ENCODE measurements around the gene TNNC1. TPM values are rescaled to one million over a fixed set of nuclear protein-coding genes. Genes with fewer than 3 reads are reported as not detected.

Gene TNNC1
- total and polyA plus RNA-seq, 2 of the 13 experiments (the other 11 are each of a cell fraction or from before 2014, with no cell fraction given), result 11.8 to 36.4 TPM

- FAIRE-seq (no peak), ATAC-seq (no peak), DNase-seq (ENCODE audit: low spot score) (no peak)
- in situ Hi-C loops (cut with HindIII; ENCODE audit: extremely low pct_ligation_motif_present, low pct_unique_long_range_greater_than_20kb), result no loop called here
- no peaks in the 10 kb centered on the region for H3K9me3 ChIP-seq (ENCODE audit: low read length)
- H3K4me1 ChIP-seq (ENCODE audit: insufficient read depth, low read length), result peaks cover 12% of the 10 kb centered on the region
- H3K4me2 ChIP-seq (ENCODE audit: low read depth, low read length), result no peak overlapping the region
- no peaks in the 10 kb centered on the region for H3K27me3 ChIP-seq (ENCODE audit: control insufficient read depth in 1 of 2, insufficient read depth in 2 of 2, low read length in 2 of 2)
- CTCF ChIA-PET (ENCODE audit: low intra/inter-chr PET ratio, low total read pairs), result no interaction called here
- WGBS (ENCODE audit: low lambda C conversion rate), result 89% methylated on average over 3 of the region's 3 CpGs
- no peaks in the 10 kb centered on the region for H3K79me2 ChIP-seq (ENCODE audit: insufficient read depth, low read length)
- H3K4me3 ChIP-seq (replicated peaks in 1 of 3; ENCODE audit: insufficient read depth in 1 of 3, low read depth in 2 of 3, low read length in 3 of 3), result no peak overlapping the region
- no peaks in the 10 kb centered on the region for H4K20me1 ChIP-seq (ENCODE audit: insufficient read depth, low read length)
- POLR2A ChIA-PET, result interaction anchor here (1.0 kb wide), 1 partner anchor 11 kb away, joined by 3 read pairs; no protein-coding TSS in a partner anchor
- H3K27ac ChIP-seq (ENCODE audit: extremely low read length, insufficient read depth, low read length), result no peak overlapping the region
- no peak overlapping the region for H3K9ac ChIP-seq (ENCODE audit: insufficient read depth, low read depth, low read length)
- H2AFZ ChIP-seq (ENCODE audit: low read length), result no peak overlapping the region
- H3K36me3 ChIP-seq (replicated peaks in 1 of 2; ENCODE audit: control insufficient read depth in 1 of 2, insufficient read depth in 2 of 2, low read length in 2 of 2), result no peaks in the 10 kb centered on the region
- intact Hi-C loops (cut with micrococcal nuclease; ENCODE audit: unreplicated experiment), result no loop called here
- TF ChIP-seq PRDM10 (CRISPR knock-in tag; IDR thresholded peaks at IDR 0.05; ENCODE audit: low read depth) (no peak), PAX8 (CRISPR knock-in tag; IDR thresholded peaks at IDR 0.05; ENCODE audit: borderline replicate concordance) (no peak), KDM5A (IDR thresholded peaks at IDR 0.05; ENCODE audit: borderline replicate concordance, low read length) (no peak), HIVEP1 (CRISPR knock-in tag; IDR thresholded peaks at IDR 0.05) (no peak)
- no TSS peak for BruUV-seq (replicated peaks)
These were observed 31.2 kb downstream of the TNNC1 start for GRCh38 chr3:52422669-52423068.

GRCh38 chr3:52420388-52420787, 33.5 kb downstream of the TNNC1 start:
- in situ Hi-C loops (cut with HindIII; ENCODE audit: extremely low pct_ligation_motif_present, low pct_unique_long_range_greater_than_20kb), result no loop called here
- no peaks in the 10 kb centered on the region for H3K79me2 ChIP-seq (ENCODE audit: insufficient read depth, low read length)
- H2AFZ ChIP-seq (ENCODE audit: low read length), result no peak overlapping the region
- H3K4me2 ChIP-seq (ENCODE audit: low read depth, low read length), result no peak overlapping the region
- no peak for ATAC-seq
- intact Hi-C loops (cut with micrococcal nuclease; ENCODE audit: unreplicated experiment), result no loop called here
- CTCF ChIA-PET (ENCODE audit: low intra/inter-chr PET ratio, low total read pairs), result no interaction called here
- POLR2A ChIA-PET, result no interaction called here
- peaks cover 10% of the 10 kb centered on the region for H3K4me1 ChIP-seq (ENCODE audit: insufficient read depth, low read length)
- no peak for FAIRE-seq
- H3K36me3 ChIP-seq (replicated peaks in 1 of 2; ENCODE audit: control insufficient read depth in 1 of 2, insufficient read depth in 2 of 2, low read length in 2 of 2), result no peaks in the 10 kb centered on the region
- BruUV-seq (replicated peaks), result no TSS peak
- no peaks in the 10 kb centered on the region for H3K9me3 ChIP-seq (ENCODE audit: low read length)
- no peak overlapping the region for H3K9ac ChIP-seq (ENCODE audit: insufficient read depth, low read depth, low read length)
- no peak overlapping the region for H3K4me3 ChIP-seq (replicated peaks in 1 of 3; ENCODE audit: insufficient read depth in 1 of 3, low read depth in 2 of 3, low read length in 3 of 3)
- DNase-seq (ENCODE audit: low spot score), result no peak
- H4K20me1 ChIP-seq (ENCODE audit: insufficient read depth, low read length), result no peaks in the 10 kb centered on the region
- WGBS (ENCODE audit: low lambda C conversion rate), result 86% methylated on average over 2 of the region's 2 CpGs
- no peaks in the 10 kb centered on the region for H3K27me3 ChIP-seq (ENCODE audit: control insufficient read depth in 1 of 2, insufficient read depth in 2 of 2, low read length in 2 of 2)
- no peak overlapping the region for H3K27ac ChIP-seq (ENCODE audit: extremely low read length, insufficient read depth, low read length)
- TF ChIP-seq KDM5B (CRISPR knock-in tag; IDR thresholded peaks at IDR 0.05; ENCODE audit: borderline replicate concordance), result no peak
- TF ChIP-seq NRL (CRISPR knock-in tag; IDR thresholded peaks at IDR 0.05; ENCODE audit: borderline replicate concordance), result no peak
- TF ChIP-seq TCF7L2 (IDR thresholded peaks at IDR 0.05; ENCODE audit: low read depth, low read length), result no peak
- TF ChIP-seq PRDM15 (CRISPR knock-in tag; IDR thresholded peaks at IDR 0.05), result no peak
- no peak for TF ChIP-seq ISX (CRISPR knock-in tag; conservative IDR thresholded peaks at IDR 0.05)
- TF ChIP-seq TOPORS (CRISPR knock-in tag; IDR thresholded peaks at IDR 0.05), result no peak
- no peak for TF ChIP-seq TRIM24 (CRISPR knock-in tag; IDR thresholded peaks at IDR 0.05)
- TF ChIP-seq MATR3 (CRISPR knock-in tag; IDR thresholded peaks at IDR 0.05), result no peak

All from HepG2 (cell line).